Mucosa of gallbladder (tissue), 1 donor: Measurements from ENCODE around the gene ABCB10. TPM values are rescaled to one million over a fixed set of nuclear protein-coding genes. Genes with fewer than 3 reads are reported as not detected.
"Not testable (repeated sequence)": the region's sequence is repeated elsewhere in the genome, so short reads cannot be mapped to it uniquely, and the experiment has no call there.

ENCODE experiments used
- DNase-seq: peaks from one replicate; pipeline ENCODE4 v3.0.0-alpha.2; 2020; ENCODE audit warnings: low spot score
- total RNA-seq: library from RNA; stranded (reverse); gene quantifications from one replicate; pipeline ENCODE4 v1.2.1, GENCODE V29; 2021
- donor health status: DM: no; HTN: no; CAD: no.

Gene ABCB10
- total RNA-seq, 1 donor from 2014 or later = 14.9 TPM

GRCh38 chr1:229537894-229538293, 20.6 kb downstream of the ABCB10 start:
- no peak for DNase-seq

GRCh38 chr1:229536982-229537381, 21.5 kb downstream of the ABCB10 start:
- no peak for DNase-seq

- no peak for DNase-seq
Observed at GRCh38 chr1:229535230-229535629, 23.3 kb downstream of the ABCB10 start.

- no peak for DNase-seq
Observed at GRCh38 chr1:229531326-229531725, 27.2 kb downstream of the ABCB10 start.

- no peak for DNase-seq
Observed at GRCh38 chr1:229529639-229530038, 28.9 kb downstream of the ABCB10 start.

- no peak for DNase-seq
Observed at GRCh38 chr1:229526695-229527094, 31.8 kb downstream of the ABCB10 start.

GRCh38 chr1:229523052-229523451, 35.5 kb downstream of the ABCB10 start:
- no peak for DNase-seq

- DNase-seq = peak; percentile 70
Observed at GRCh38 chr1:229514578-229515275, 43.8 kb downstream of the ABCB10 start.

- not testable (repeated sequence) for DNase-seq
Observed at GRCh38 chr1:229511625-229512024, 46.9 kb downstream of the ABCB10 start.

GRCh38 chr1:229511201-229511600, 47.3 kb downstream of the ABCB10 start:
- DNase-seq = not testable (repeated sequence)

GRCh38 chr1:229509576-229509975, 48.9 kb downstream of the ABCB10 start:
- no peak for DNase-seq

GRCh38 chr1:229508823-229509337, 49.6 kb downstream of the ABCB10 start:
- no peak for DNase-seq

GRCh38 chr1:229507951-229508822, 50.3 kb downstream of the ABCB10 start, which contains the start of gene NUP133:
Gene NUP133 (minus strand): TSS chr1:229508341. CDS start chr1:229508249, 92 bp downstream.
- peak; percentile 99 for DNase-seq

GRCh38 chr1:229507502-229507901, 51.0 kb downstream of the ABCB10 start:
- no peak for DNase-seq

GRCh38 chr1:229506633-229507032, 51.9 kb downstream of the ABCB10 start:
- DNase-seq = no peak

- no peak for DNase-seq
Observed at GRCh38 chr1:229495782-229496181, 62.7 kb downstream of the ABCB10 start.

GRCh38 chr1:229487181-229487580, 71.3 kb downstream of the ABCB10 start:
- DNase-seq = no peak

- no peak for DNase-seq
Observed at GRCh38 chr1:229485318-229485717, 73.2 kb downstream of the ABCB10 start.

- no peak for DNase-seq
Observed at GRCh38 chr1:229482511-229482910, 76.0 kb downstream of the ABCB10 start.

- DNase-seq = no peak
Observed at GRCh38 chr1:229480495-229480894, 78.0 kb downstream of the ABCB10 start.

GRCh38 chr1:229479660-229480399, 78.7 kb downstream of the ABCB10 start:
- no peak for DNase-seq

- no peak for DNase-seq
Observed at GRCh38 chr1:229478852-229479251, 79.7 kb downstream of the ABCB10 start.
